HG02642 (cell line): Measurements from ENCODE around the gene ETV2.
A peak's percentile ranks its signal among the peaks of the same experiment; 100 is the strongest.

Experiments used
- ATAC-seq: cut with Tn5 transposase; IDR thresholded peaks from one replicate; pipeline ENCODE4 v1.9.1; 2021; ENCODE audit warnings: mild to moderate bottlenecking; ENCODE audit not compliant: unreplicated experiment, poor library complexity

The ETV2 gene

DNA sequence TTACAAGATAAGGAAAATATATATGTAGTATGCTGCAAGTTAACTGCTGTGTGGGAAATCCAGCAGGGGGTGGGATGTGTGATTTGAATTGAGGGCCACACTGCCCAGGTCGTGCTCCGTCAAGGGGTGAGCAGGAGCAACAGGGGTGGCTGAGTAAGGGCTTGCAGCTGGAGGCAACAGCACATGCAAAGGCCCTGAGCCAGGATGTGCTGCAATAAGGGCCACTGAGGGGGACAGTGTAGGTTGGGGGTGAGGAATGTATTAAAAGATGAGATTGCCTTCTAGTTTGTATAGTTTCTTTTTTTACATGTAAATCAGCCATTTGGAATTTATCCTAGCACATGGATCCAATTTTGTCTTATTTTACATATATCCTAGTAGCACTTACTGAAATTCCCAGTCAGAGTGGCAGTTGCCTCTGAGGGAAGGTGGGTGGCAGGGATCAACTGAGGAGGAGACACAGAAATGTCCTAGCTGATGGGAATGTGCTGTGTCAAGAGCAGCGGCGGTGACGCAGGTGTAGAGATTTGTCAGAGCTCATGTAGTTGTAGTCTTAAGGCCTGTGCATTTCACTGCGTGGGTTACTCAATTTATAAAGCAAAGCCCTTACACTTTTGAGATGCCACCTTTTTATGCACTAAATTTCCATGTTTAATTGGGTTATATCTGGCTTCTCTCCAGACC lies 18.1 kb upstream of the ETV2 start:
- ATAC-seq, result no peak

DNA sequence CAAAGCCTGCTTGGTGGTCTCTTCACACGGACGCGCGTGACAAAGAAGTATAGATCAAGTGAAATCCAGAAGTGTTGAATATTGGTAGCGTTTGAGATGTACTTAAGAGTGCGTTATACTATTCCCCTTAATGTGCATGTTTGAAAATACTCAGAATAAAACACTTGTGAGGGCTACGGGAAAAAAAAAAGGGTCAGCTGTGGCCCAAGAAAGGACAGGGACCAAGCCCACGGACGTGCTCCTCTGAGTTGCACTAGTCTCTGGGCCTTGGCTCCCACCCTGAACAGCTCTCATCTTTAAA lies 13.3 kb upstream of the ETV2 start:
- no peak for ATAC-seq

GRCh38 chr19:35628565-35629331 lies 12.8 kb upstream of the ETV2 start, which contains the start of gene RBM42:
RBM42 (plus strand) TSS chr19:35629036; CDS start chr19:35629154, 118 bp downstream.
- ATAC-seq, result peak; percentile 97

GRCh38 chr19:35629332-35629633 lies 12.3 kb upstream of the ETV2 start:
- ATAC-seq, result peak; percentile 4

GRCh38 chr19:35633727-35634440 lies 7.7 kb upstream of the ETV2 start:
- ATAC-seq, result no peak

- no peak for ATAC-seq
Observed at GRCh38 chr19:35636651-35637050, 4.9 kb upstream of the ETV2 start.

- ATAC-seq, result no peak
Observed at GRCh38 chr19:35637165-35637564, 4.4 kb upstream of the ETV2 start.

DNA sequence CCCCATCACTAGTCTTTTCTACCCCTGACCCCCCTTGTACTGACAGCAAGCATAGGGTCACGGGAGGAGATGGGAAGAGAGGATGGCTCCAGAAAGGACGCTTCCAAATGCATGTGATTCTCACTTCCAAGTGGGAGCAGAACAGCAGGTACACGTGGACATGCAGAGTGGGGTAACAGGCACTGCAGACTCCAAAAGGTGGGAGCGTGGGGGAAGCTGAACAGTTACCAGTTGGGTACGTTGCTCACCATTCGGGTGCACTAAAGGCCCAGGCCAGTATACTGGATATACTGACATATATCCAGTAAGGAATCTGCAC lies 2.3 kb upstream of the ETV2 start:
- no peak for ATAC-seq

DNA sequence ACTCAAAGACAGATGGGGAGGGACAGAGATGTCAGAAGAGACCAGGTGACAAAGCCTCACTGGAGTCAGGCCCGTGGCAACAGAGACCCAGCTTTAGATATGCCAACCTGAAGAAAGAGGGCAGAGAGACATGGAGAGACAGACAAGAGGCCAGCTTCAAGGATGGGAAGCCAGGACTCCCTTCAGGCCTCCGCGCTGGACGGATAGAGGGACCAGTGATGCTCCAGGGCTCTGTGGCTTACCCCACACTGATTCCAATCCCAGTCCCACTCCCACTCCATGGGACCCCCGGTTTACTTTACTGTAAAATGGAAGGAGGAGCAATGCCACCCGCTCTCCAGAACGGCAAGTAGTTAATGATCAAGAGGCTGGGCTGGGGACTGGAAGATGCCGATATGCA lies 1.7 kb upstream of the ETV2 start:
- no peak for ATAC-seq

DNA sequence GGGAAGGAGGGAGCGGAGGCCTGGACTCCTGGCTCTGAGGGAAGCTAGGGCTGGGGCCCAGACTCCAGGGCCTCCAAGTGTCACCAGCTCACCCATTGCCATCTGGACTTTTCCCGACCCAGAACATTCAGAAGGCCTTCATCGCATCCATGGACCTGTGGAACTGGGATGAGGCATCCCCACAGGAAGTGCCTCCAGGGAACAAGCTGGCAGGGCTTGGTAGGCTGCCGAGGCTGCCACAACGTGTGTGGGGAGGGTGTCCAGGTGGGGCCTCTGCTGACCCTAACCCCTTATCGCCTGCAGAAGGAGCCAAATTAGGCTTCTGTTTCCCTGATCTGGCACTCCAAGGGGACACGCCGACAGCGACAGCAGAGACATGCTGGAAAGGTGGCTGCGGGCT lies 767 bp downstream of the ETV2 start:
- no peak for ATAC-seq

DNA sequence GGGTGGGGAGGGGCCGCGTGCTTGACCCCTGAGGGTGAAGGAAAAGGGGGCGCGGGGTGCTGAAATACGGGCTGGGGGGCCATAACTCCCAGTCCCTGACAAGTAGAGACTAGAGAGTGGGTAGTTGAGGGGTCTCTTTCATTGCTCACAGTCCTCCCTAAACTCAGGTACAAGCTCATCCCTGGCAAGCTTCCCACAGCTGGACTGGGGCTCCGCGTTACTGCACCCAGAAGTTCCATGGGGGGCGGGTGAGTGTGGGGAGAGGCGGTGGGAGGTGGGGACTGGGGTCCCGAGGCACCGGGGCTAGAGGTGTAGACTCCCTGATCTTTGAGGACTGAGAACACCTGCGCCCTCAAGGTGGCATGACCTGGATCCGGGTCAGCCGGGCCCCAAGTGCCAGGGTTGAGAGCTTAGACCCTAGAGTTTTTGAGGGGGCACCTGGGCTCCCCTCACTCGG lies 1.3 kb downstream of the ETV2 start:
- ATAC-seq, result no peak

- ATAC-seq, result peak; percentile 45
Observed at GRCh38 chr19:35643255-35644205, 2.0 kb downstream of the ETV2 start.

GRCh38 chr19:35644206-35644986 lies 2.9 kb downstream of the ETV2 start:
- ATAC-seq, result peak; percentile 66

- ATAC-seq, result no peak
Observed at GRCh38 chr19:35644987-35645679, 3.6 kb downstream of the ETV2 start.

DNA sequence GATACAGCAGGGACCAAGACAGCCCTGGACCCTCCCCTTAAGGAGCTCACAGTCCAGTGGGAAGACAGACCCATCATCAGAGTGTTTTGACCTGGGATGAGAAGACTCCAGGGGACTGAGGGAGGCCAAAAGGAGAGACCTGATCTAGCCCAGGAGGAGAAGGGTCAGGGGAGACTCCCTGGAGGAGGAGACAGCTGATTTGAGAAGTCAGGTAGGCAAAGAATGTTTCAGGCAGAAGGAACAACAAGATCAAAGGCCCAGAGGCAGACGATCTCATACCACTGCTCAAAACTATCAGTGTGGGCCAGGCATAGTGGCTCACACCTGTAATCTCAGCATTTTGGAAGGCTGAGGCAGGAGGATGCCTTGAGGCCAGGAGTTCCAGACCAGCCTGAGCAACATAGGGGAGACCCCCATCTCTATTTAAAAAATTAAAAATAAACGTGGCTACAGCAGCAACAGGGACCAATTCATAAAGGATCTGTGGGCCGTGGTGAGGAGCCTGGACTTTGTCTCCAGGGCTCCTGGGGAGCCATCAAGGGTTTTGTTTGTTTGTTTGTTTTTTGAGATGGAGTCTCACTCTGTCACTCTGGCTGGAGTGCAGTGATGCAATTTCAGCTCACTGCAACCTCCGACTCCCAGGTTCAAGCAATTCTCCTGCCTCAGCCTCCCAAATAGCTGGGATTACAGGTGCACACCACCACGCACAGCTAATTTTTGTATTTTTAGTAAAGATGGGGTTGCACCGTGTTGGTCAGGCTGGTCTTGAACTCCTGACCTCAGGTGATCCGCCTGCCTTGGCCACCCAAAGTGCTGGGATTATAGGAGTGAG lies 4.4 kb downstream of the ETV2 start:
- ATAC-seq, result no peak

DNA sequence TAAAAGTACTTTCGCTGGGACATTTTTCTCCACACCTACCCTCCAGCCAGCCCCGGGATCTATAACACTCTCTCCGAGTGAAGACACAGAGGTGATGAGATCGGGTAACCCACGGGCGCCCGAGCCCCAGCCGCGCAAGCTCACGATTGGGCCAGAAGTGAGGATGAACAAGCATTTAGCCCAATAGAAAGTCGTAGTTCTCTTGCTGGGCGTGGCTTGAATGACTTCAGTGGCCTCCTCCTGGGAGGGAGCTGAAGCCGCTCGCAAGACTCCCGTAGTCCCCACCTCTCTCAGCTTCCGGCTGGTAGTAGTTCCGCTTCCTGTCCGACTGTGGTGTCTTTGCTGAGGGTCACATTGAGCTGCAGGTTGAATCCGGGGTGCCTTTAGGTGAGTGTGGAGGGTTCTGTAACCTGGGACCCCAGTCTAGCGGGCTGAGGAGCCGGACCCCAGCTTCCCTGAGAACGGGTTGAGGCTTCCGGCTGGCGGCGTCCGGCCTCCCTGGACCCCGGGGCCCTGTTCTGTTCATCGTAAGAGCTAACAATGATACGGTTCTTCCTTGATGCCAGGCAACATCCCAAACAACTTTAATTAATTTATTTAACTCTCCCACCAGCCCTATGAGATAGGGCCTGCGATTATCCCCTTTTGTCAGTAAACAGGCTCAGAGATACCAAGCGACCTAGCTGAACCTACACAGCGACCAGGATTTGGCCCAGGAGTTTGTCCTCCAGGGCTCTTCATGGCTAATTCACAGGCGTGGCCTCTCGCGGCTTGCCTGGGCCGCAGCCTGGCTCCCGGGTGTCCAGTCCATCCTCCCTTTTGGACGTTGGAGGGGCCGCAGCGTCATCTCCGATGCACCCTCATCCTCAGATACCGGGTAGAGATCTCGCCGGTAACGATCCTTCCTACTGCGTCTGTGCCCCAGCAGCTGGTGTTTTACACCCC lies 6.7 kb downstream of the ETV2 start, which contains the start of gene COX6B1:
TSS of gene COX6B1 (plus strand) at position 307 of the 945 bp plus-strand sequence. CDS start 2,921 bp downstream, outside the sequence.
- ATAC-seq, result peak; percentile 57

DNA sequence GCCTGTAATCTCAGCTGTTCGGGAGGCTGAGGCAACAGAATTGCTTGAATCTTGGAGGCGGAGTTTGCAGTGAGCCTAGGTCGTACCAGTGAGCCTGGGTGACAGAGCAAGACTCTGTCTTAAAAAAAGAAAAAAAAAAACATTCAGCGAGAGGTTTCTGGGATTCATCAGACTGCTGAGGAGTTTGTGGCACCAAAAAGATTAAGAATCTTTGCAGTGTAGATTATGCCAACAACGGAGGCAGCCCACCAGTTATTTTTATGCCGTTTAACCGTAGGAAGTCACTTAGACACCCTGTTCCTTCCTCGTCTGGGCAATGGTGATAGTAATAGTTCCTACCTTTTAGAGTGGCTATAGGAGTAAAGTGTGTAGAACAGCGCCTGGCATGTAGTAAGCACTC lies 9.0 kb downstream of the ETV2 start:
- ATAC-seq, result no peak
